ENCODE results near the gene ADH4.
"Not testable (repeated sequence)": the region's sequence is repeated elsewhere in the genome, so short reads cannot be mapped to it uniquely, and the experiment has no call there.

Gene ADH4

GRCh38 chr4:99131378-99131777 is 12.7 kb downstream of the ADH4 start:
- no peak for DNase-seq

GRCh38 chr4:99126376-99126775 is 17.7 kb downstream of the ADH4 start:
- DNase-seq: no peak

GRCh38 chr4:99121008-99121407 is 23.1 kb downstream of the ADH4 start:
- no peak for DNase-seq

GRCh38 chr4:99120501-99120900 is 23.6 kb downstream of the ADH4 start:
- no peak for DNase-seq

DNA sequence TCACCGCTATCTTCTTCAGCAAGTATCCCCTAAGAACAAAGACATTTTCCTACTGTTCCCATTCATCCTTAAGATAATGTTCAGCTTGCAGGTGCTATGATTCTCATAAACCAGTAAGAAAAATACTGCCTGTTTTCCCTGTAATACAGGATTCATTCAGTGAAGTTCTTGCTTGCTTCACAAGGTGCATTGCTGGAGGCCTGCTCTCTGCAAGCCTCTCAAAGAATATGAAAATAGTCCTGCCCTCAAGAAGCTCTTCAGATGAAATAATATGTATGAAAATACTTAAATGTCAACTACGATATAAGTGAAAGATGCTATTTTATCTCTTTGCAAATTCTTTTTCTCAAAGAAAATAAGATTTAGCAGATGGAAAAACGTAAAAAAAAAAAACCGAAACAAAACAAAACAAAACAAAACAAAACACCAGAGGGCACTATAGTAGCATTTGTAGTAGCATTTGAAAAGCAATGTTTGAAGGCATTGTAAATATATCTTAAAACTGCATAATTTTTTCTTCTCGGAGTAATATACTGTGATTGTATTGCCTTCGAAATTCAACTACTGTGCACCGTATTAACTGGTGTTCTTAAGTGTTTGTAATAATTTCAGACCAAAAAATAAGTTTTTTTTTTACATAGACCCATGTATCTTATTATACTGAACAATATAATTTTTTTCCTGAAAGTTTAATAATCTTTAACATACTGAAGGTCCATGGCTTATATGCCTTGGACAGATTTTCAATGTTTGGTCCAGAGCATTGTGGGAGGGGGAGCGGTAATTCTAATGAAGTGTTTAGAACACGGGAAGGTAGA is 26.0 kb downstream of the ADH4 start:
- DNase-seq: no peak

GRCh38 chr4:99117122-99117841 is 26.8 kb downstream of the ADH4 start:
- DNase-seq: not testable (repeated sequence)

GRCh38 chr4:99109286-99109685 is 34.8 kb downstream of the ADH4 start:
- DNase-seq: not testable (repeated sequence)

DNA sequence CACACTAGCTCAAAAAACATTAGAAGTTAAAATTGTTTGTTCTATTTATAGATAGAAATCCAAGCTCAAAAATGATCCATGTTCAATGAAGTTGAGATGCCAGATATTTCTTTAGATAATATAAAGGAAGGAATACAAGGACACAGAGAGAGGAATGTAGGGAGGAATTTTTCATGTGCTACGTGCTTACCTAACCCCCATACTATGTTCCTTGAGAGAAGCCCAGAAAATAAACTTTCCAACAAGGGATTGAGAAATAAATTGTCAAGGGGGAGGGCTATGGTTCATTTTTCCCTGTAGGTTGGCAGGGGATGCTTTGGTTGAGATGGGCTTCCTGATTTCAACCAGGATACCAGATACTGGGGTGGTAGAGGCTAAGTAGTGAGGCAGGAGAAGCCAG is 39.9 kb downstream of the ADH4 start:
- DNase-seq: no peak

GRCh38 chr4:99103166-99103565 is 40.9 kb downstream of the ADH4 start:
- no peak for DNase-seq

GRCh38 chr4:99102634-99103033 is 41.5 kb downstream of the ADH4 start:
- no peak for DNase-seq

GRCh38 chr4:99100876-99101275 is 43.2 kb downstream of the ADH4 start:
- DNase-seq: peak; percentile 43

GRCh38 chr4:99099814-99100213 is 44.3 kb downstream of the ADH4 start:
- peak; percentile 71 for DNase-seq

DNA sequence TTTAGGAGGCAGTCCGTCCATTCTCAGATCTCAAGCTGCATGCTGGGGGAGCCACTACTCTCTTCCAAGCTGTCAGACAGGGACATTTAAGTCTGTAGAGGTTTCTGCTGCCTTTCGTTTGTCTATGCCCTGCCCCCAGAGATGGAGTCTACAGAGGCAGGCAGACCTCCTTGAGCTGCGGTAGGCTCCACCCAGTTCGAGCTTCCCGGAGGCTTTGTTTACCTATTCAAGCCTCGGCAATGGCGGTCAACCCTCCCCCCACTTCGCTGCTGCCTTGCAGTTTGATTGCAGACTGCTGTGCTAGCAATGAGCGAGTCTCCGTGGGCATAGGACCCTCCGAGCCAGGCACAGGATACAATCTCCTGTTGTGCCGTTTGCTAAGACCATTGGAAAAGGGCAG is 44.8 kb downstream of the ADH4 start:
- DNase-seq: no peak

DNA sequence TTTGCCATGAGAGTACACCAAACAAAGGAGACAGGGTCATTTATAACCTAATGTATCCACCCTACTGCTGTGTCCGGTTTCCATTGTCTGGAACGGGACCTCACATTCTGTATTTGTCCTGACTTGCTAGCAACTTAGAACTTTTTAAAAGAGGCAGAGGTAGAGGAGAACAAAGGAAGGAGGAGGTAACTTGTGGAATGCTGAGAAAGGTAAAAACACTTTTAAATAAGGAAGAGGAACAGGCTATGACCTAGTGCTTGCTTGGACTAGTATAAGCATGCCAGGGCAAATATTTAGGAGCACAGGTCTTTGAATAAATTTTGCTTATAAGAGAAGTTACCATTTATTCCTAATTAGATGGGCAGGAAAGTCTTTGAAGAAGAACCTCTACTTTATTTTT is 52.3 kb downstream of the ADH4 start:
- not testable (repeated sequence) for DNase-seq

DNA sequence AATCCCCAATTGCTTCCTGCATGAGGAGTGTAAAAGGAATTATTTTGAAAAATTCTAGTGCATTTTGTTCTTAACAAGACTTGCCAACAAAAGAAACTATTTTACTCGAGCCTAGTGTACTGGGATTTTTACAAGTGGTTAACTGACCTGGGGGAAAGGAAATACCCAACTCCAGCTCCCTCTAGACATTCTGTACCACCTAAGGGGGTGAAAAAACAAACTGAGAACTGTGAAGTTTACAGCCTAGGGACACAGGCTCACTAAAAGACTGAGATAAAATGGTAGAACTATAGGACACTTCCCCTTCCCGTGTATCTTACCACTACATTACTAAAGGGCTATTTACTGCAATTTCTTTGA is 52.9 kb downstream of the ADH4 start:
- DNase-seq: no peak

DNA sequence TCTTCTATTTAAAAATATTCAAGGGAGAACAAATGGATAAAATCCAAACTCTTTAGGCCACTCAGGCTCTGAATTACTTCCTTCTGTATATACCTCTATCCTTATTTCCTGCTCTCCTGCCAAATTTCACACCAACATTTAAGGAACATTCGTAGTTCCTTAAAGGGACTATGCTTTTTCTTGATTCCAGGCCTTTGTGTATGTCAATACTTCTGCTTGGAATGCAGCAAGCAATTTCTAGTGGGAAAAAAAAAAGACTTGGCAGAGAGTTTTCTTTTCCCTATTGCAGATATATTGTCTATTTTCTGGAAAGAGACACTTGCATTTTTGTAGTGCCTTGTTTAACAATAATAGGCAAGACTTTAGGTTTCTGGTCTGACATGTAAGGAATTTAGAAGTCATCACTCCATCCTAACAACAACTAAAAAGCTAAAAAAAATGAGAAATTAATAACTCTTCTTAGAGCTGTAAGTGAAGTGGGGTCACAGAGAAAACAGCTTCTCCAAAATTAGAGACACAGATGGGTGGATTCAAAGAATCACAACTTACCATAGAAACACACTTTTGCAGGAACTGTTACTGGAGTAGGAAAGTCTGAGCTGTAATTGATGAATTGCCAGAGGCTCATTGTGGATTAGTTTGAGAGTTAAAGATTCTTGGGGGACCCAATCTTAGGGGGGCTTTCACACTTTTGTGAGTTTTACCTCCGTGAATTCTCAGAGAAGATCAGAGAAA is 53.4 kb downstream of the ADH4 start:
- DNase-seq: peak; percentile 24

DNA sequence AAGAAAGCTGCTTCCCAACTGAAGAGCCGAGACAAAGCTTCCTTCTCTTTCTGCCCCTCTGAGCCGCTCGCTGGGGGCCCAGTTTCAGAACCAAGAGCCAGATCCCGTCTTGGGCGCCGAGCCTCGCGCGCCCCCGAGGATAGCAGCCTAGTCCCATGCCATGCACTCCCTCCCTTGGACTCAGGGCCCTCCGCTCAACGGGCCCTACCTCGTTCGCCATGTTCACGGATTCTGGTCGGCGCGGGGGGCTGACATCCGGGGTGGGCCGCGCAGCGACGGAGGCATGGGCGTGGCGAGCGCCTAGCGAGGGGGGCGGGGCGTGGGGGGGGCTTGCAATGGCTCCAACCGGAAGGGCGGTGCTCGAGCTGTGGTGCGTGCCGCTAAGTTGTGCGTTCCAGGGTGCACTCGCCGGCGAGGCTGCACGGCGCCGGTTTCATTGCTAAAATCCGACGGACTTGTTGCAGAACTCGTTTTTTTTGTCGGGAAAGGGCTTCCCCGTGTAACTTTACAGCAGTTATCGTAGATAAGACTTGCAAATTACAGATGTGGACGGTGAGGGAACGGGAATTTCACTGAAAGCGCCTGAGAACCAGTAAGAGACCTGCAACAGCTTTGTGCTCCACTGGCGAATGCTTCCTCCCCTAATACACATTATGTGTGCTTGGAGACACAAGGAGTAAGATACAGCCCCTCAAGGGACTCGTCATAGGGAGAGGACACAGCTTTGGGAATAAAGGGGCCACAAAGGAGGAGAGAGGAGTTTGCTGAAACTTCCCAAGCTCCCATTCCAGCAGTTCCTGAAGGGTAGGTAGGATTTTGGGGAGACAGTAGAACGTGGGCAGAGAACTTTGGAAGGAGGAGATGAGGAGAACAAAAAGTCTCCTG is 55.4 kb downstream of the ADH4 start, which contains the start of gene ADH5:
ADH5 (minus strand) TSS at position 308 of the 885 bp plus-strand sequence; CDS start at position 220, 88 bp downstream.
- peak; percentile 90 for DNase-seq

GRCh38 chr4:99088023-99088449 is 56.1 kb downstream of the ADH4 start:
- peak; percentile 62 for DNase-seq

DNA sequence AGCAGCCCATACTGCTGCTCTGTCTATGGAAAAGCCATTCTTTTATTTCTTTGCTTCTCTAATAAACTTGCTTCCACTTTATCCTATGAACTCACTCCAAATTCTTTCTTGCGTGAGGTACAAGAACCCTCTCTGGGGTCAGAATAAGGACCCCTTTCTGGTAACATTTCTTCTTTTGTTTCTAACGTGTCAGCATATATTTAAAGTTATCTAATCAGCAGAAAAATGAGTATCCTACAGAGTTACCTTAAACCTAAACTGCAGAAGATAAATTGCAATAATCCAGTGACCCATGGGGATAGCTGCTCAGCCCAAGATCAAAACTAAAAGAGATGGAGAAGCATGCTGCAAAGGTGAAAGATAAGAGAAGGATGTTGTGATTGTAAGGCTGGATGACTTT is 59.5 kb downstream of the ADH4 start:
- no peak for DNase-seq

DNA sequence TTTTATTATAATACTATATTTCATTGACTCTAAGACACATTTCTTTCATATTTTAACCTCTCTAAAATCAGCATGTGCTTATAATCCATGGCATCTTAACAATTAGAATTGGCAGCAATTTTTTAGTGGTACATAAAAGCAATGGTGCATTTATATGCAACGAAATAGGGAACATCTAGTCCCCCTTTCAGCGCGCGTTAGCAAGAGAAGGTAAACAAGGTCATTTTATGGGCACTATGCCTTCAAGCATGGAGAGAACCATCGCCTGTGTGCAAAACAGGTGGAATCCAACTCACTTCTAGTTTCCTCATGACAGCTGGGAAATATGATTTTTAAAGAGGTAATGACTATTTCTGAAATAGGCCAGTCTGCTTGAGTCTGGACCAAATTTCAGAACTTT is 61.9 kb downstream of the ADH4 start:
- DNase-seq: no peak

DNA sequence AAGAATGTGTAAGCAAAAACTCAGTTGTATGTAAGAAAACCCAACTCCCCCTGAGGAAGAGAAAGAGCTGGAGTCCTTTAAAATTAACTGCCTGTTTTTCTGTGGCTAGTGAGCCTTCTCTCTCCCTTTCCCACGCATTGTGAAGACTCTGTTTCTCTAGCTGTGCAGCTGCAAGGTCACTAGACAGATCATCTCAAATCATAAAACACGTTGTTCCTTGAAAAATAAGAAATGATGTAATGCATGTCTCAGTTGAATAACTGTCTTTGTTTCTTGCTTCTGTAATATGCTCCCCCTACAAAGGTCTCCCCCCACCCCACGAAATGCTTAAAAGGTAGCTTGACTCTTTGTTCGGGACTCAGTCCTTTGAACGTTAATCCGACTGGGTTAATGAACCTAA is 63.2 kb downstream of the ADH4 start:
- DNase-seq: not testable (repeated sequence)

DNA sequence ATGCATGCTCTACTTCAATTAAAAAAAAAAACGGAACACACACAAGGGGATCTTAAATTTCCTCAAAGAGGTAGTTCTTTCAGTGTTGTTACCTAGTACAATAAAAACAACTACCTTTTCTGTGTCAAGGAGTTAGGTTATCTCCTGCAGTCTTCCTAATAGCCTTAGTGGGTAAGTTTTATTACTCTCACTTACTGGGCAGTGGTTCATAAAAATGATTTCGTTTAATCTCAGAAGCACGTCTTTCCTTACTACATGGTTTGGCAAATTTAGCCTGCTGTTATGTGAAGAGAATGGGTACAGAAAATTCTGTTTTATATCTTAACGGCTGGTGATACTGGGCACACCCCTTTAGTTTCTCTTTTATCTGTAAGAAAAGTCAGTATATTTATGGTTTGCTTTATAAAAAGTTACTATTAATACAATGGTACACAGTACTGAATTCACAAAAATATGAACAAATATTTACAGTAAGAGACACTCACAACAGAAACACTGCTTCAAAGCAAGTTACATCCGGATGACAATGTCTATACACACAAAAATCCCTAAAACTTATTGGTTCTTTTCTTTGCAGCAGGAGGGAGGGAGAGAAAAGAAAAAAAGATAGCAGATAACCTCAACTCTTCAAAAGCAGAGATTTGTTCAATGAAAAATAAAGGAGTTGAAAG is 64.3 kb downstream of the ADH4 start:
- no peak for DNase-seq

All from fibroblast of skin of scalp (primary cell).